Motor neuron (in vitro differentiated cells): ENCODE data around the gene CFAP52. TPM values are rescaled to one million over a fixed set of nuclear protein-coding genes. Genes with fewer than 3 reads are reported as not detected.
"Not testable (repeated sequence)": the region's sequence is repeated elsewhere in the genome, so short reads cannot be mapped to it uniquely, and the experiment has no call there.

Experiments
- ATAC-seq, 8 experiments: fragments of 200-7000 bp; cut with Tn5 transposase; replicated peaks in 6 of 8; 2 replicates each; pipeline ENCODE4 v1.8.0; 2021; ENCODE audit warnings: mild to moderate bottlenecking in 8 of 8, moderate library complexity in 8 of 8
- H3K27ac ChIP-seq, 2 donors: fragments of 250-450 bp; sonication (Bioruptor Pico); 2 replicates each; pipeline ENCODE4 v1.9.0; 2021; ENCODE audit warnings: antibody characterized with exemption in 2 of 2, mild to moderate bottlenecking in 2 of 2, moderate library complexity in 1 of 2
- H3K4me1 ChIP-seq, 2 donors: fragments of 250-450 bp; sonication (Bioruptor Pico); replicated peaks in 1 of 2; 2 replicates each; pipeline ENCODE4 v1.6.1; 2021; ENCODE audit warnings: antibody characterized with exemption in 2 of 2, mild to moderate bottlenecking in 2 of 2, moderate library complexity in 1 of 2
- H3K4me3 ChIP-seq, 5 donors: fragments of 250-450 bp; sonication (Bioruptor Pico); 2 replicates each; pipeline ENCODE4 v1.9.0; 2021; ENCODE audit warnings: antibody characterized with exemption in 5 of 5, mild to moderate bottlenecking in 5 of 5, moderate library complexity in 4 of 5
- WGBS, 10 experiments: fragments of 450-650 bp; shearing (Covaris generic); methylation state at CpG; one replicate each; pipeline ENCODE4 v1.0.0; 2022; 5-methylcytosine and 5-hydroxymethylcytosine counted together
- in situ Hi-C, 9 experiments: fragments of 400-800 bp; cut with MboI; loops; one replicate each; pipeline ENCODE4 v1.15.0; 2021; ENCODE audit warnings: low sequenced_read_pairs in 9 of 9, low pct_unique_long_range_greater_than_20kb in 2 of 9; ENCODE audit not compliant: unreplicated experiment in 9 of 9
- total RNA-seq, 8 experiments: library from RNA; unstranded; fragments of 300-600 nt; gene quantifications; 2 replicates each; pipeline versions ENCODE4 v1.2.3 to v1.2.4, GENCODE V29; 2022

Gene CFAP52
- total RNA-seq, 8 experiments from 2014 or later, result 0.15 to 62.3 (median 0.71) TPM

DNA sequence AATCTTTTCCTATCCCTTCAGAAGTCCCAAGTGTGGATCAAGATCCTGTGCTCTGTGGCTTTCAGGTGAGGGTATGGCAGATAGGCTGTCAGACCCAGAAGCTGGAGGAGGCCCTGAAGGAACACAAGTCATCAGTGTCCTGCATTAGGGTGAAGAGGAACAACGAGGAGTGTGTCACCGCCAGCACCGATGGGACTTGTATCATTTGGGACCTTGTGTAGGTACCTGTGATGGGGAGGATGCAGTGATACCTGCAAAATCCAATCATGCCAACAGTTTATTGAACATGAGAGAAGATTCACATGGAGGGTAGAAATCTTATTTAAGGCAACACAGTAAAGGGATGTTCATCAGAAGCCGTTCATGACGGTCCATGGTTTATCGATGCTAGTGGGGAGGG is 58.9 kb downstream of the CFAP52 start:
- WGBS, 10 experiments, result 29 to 100% (median 94%) methylated on average over 1 to 6 of the region's 6 CpGs; no CpG with 5 or more reads in 1 of the 10 experiments
- Histone ChIP-seq H3K27ac (no peak overlapping the region), H3K4me3 (no peak overlapping the region), H3K4me1 (no peaks in the 10 kb centered on the region)
- ATAC-seq, result no peak
- in situ Hi-C loops, result no loop called here

DNA sequence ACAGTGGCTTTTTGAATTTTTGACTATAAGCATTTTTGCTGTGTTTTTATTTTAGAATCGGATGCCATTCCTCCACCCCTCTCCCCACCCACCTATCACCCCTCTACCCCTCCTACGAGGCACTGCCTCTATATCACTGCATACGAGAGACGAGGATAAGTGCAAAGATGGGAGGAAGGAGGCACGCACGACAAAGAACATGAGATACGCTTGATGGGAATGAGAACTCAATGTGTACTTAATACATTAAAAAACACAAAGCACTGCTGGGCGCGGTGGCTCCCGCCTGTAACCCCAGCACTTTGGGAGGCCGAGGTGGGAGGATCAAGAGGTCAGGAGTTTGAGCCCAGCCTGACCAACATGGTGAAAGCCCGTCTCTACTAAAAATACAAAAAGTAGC is 60.1 kb downstream of the CFAP52 start:
- in situ Hi-C loops, result no loop called here
- ATAC-seq, result no peak
- no peaks in the 10 kb centered on the region for H3K4me1 ChIP-seq
- H3K4me3 ChIP-seq, result no peak overlapping the region
- no peak overlapping the region for H3K27ac ChIP-seq
- WGBS, 10 experiments, result 70 to 100% (median 86%) methylated on average over 1 to 4 of the region's 12 CpGs; no CpG with 5 or more reads in 5 of the 10 experiments

DNA sequence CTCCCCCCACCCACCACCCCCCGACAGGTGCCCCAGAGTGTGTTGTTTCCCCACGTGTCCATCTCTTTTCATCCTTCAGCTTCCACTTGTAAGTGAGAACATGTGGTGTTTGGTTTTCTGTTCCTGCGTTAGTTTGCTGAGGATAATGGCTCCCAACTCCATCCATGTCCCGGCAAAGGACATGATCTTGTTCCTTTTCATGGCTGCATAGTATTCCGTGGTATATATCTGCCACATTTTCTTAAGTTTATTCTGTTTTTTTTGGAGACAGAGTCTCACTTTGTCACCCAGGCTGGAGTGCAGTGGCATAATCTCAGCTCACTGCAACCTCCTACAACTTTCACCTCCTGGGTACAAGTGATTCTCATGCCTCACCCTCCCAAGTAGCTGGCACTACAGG is 63.9 kb downstream of the CFAP52 start:
- H3K27ac ChIP-seq, H3K4me3 ChIP-seq, H3K4me1 ChIP-seq, in situ Hi-C loops, ATAC-seq: not testable (repeated sequence)
- WGBS, 10 experiments, result 20 to 100% (median 100%) methylated on average over 1 to 5 of the region's 5 CpGs; no CpG with 5 or more reads in 4 of the 10 experiments

DNA sequence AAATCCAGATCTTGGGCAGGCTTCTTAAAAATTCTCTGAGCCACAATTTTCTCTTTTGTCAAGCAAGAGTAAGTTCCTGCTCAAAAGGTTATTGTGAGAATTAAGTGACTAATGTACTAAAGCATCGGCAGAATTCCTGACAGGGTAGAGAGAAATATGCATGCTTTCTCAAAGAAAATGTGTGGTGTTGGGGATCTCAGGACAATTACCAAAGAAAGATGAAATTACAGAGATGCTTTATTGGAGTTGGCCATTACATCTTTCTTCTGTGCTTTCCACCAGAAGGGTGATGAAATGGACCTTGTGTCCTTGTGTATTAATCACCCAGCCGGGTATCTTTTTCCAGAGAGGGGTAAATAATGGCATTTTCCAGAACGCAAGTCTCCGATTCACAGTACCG is 67.2 kb downstream of the CFAP52 start:
- 57 to 100% (median 77%) methylated on average over 1 to 5 of the region's 5 CpGs for WGBS, 10 experiments
- no peak overlapping the region for H3K27ac ChIP-seq
- in situ Hi-C loops, result no loop called here

DNA sequence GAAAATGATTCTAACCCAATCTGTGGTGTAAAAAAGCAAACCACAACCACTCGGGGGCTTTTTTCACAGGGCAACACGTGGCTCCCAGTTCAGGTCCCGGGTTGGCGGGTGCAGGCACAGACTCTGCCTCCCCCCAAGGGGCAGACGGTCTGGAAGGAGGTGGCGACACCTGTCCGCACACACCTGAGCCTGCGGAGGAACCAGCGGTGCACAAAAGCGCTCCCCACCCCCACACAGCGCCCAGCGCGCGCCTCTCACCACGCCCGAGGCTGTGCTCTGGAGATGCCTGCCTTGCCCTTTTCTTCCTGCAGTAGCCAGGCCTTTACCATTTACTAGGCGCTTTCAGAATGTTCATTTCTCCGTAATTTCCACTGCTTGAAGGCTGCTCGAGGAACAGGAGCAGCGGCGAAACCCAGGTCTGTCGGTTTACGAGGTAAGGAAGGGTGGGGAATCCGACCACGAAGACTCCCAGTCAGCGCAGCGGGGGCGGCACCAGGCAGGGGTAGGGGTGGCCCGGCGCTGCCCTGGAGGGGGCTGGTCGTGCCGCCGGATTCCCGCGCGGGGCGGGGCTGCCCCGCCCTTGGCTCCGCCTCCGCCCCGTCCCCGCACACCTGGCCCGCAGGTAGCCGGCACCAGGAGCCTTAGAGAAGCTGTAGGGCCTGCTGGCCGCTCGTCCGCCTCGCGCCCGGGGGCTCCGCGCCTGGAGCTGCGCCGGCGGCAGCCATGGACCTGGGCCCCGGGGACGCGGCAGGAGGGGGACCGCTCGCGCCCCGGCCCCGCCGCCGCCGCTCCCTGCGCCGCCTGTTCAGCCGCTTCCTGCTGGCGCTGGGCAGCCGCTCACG is 68.7 kb downstream of the CFAP52 start, which contains the start of gene USP43:
Gene USP43 (plus strand): TSS at position 608 of the 842 bp plus-strand sequence. CDS start 116 bp downstream, at position 724.
- H3K4me3 ChIP-seq, result peak within 1 kb of the TSS; percentile 56 to 68 (median 66)
- WGBS, 10 experiments, result 0 to 5% (median 3%) methylated on average over 5 to 17 of the region's 72 CpGs; no CpG with 5 or more reads in 5 of the 10 experiments
- in situ Hi-C loops, result no loop called here
- peaks cover 10 to 18% of the 10 kb centered on the region in 2 donors for H3K4me1 ChIP-seq
- peak within 1 kb of the TSS in 1 of 2 donors; percentile 28 for H3K27ac ChIP-seq
- peak; percentile 59 to 73 (median 67) for ATAC-seq

More for the DNA sequence above, 67.2 kb downstream of the CFAP52 start:
- Histone ChIP-seq H3K4me1 (peaks cover 10 to 18% of the 10 kb centered on the region in 2 donors), H3K4me3 (no peak overlapping the region)
- no peak for ATAC-seq

DNA sequence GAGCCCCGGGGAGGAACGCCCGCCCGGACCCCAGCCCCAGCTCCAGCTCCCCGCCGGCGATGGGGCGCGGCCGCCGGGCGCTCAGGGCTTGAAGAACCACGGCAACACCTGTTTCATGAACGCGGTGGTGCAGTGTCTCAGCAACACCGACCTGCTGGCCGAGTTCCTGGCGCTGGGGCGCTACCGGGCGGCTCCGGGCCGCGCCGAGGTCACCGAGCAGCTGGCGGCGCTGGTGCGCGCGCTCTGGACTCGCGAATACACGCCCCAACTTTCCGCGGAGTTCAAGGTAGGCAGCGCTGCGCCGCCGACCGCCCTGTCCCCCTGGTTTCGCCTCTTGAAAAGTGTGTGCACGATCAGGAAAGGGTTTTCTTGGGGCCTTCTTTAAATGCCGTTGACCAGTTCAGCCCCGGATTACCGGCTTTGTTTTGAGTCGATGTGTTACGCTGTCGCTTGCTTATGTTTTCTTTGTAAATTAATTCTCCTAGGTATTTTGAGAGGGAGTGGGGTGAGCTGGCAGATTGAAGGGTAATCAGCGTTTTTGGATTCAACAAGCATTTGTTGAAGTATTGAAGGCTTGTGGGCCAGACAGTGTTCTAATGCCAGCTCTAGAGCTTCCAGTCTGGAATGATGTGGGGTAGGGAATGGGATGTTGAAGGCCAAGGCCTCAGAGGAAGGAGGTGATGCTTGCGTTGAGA is 69.6 kb downstream of the CFAP52 start:
- in situ Hi-C loops, result no loop called here
- WGBS, 10 experiments, result 0 to 32% (median 6%) methylated on average over 1 to 15 of the region's 51 CpGs; no CpG with 5 or more reads in 2 of the 10 experiments
- peak; percentile 60 to 73 (median 70) for ATAC-seq
- H3K4me3 ChIP-seq, result peak overlapping the region; percentile 56 to 68 (median 66)
- peaks cover 10 to 18% of the 10 kb centered on the region in 2 donors for H3K4me1 ChIP-seq
- peak overlapping the region in 1 of 2 donors; percentile 28 for H3K27ac ChIP-seq

DNA sequence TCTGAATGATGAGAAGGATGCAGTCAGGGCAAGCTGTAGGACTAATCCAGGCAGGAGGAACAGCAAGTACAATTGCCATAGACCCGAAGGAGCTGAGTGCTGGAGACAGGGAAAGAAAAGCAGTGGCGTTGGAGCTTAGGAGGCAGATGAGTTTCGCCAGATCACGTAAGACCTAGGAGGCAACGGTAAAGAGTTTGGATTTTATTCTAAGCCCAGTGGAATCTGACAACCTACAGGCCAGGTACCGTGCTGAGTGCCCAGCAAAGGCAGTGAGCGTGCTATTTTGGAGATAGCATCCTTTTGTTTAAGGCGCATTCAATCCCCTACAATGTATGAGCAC is 70.1 kb downstream of the CFAP52 start:
- H3K4me3 ChIP-seq, result peak overlapping the region; percentile 56 to 68 (median 66)
- peaks cover 10 to 18% of the 10 kb centered on the region in 2 donors for H3K4me1 ChIP-seq
- ATAC-seq, result no peak
- no peak overlapping the region for H3K27ac ChIP-seq
- in situ Hi-C loops, result no loop called here
- WGBS, 10 experiments, result 37 to 88% (median 49%) methylated on average over 2 to 8 of the region's 8 CpGs; no CpG with 5 or more reads in 2 of the 10 experiments

DNA sequence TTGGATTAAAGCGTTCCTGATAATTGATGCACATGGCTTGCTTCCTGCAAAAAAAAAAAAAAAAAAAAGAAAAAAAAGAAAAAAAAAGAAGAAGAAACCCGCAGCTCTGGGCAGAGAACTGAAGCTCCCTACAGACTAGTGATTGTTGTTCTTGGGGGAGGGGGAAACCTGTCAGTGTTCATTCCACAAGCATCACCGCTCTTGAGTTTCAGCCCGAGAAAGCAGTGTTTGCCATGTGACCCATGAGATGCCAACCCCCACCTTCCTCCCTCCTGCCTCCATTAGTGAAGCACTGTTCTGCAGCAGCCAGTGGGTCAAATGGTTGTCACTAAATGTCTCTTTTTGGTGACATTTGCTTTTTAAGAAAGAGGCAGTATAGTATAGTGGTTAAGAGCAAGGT is 70.6 kb downstream of the CFAP52 start:
- WGBS, 10 experiments, result 19 to 75% (median 34%) methylated on average over 1 to 4 of the region's 4 CpGs; no CpG with 5 or more reads in 2 of the 10 experiments
- no peak for ATAC-seq

DNA sequence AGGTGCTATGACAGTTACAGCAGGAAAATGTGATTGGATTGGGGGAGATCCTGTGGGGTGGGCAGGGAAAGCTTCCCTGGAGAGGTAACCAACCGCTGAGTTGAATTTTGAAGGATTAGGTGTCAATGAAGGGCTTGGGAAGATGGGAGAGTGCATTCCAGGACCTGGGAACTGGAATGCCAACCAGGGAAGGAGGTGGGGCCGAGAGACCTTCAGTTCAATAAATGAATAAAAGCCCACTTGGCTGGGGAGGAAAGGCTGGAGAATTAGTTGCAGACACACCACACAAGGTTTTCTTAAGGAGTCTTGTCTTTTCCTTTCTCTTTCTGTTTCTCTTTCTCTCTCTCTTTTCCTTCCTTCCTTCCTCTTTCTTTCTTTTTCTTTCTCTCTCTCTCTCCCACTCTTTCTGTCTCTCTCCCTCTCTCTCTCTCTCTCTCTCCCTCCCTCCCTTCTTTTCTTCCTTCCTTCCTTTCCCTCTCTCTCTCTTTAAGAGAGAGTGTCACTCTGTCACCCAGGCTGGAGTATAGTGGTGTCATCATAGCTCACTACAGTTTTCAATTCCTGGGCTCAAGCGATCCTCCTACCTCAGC is 72.2 kb downstream of the CFAP52 start:
- H3K4me3 ChIP-seq, result no peak overlapping the region
- 40 to 100% (median 76%) methylated on average over 1 to 3 of the region's 3 CpGs; no CpG with 5 or more reads in 1 of the 10 experiments for WGBS, 10 experiments
- H3K27ac ChIP-seq, result no peak overlapping the region
- ATAC-seq, result no peak
- H3K4me1 ChIP-seq, result peaks cover 10 to 18% of the 10 kb centered on the region in 2 donors
- in situ Hi-C loops, result no loop called here

More for the DNA sequence above, 70.6 kb downstream of the CFAP52 start:
- in situ Hi-C loops, result no loop called here
- H3K27ac ChIP-seq, result no peak overlapping the region
- H3K4me1 ChIP-seq, result peaks cover 10 to 18% of the 10 kb centered on the region in 2 donors
- peak overlapping the region in 2 of 5 donors; percentile 65 to 66 for H3K4me3 ChIP-seq

DNA sequence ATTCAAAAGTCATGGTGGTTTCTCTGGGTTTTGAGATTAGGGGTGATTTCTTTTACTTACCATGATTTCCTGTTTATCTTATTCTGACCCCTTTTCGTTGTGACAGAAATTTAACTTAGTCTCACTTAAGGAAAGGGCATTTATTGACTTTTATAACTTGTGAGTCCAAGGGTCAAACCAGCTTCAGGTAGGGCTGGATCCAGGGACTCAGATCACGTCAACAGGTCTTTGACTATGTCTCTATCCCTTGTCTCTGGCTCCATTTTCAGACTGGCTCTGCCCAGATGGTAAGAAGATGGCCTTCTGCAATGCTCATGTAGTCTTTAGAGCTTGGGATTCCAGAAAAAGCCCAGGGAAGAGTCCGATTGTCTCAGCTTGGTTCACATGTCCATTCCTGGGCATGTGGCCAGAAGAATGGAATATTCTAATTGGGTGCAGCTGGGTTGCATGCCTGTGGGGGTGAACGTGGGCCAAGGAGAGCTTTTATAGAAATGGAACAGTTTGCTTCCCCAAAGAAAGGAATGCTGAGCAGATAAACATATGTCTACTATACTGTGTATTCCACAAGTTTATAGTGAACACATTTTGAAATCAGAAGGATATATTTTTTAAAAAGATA is 82.3 kb downstream of the CFAP52 start:
- no peaks in the 10 kb centered on the region for H3K4me1 ChIP-seq
- WGBS, 10 experiments, result 13 to 83% (median 39%) methylated on average over 1 to 3 of the region's 4 CpGs; no CpG with 5 or more reads in 1 of the 10 experiments
- in situ Hi-C loops, result no loop called here
- H3K4me3 ChIP-seq, result no peak overlapping the region
- H3K27ac ChIP-seq, result no peak overlapping the region
- ATAC-seq, result peak in 3 of 8 experiments; percentile 99 to 100 (median 100)

DNA sequence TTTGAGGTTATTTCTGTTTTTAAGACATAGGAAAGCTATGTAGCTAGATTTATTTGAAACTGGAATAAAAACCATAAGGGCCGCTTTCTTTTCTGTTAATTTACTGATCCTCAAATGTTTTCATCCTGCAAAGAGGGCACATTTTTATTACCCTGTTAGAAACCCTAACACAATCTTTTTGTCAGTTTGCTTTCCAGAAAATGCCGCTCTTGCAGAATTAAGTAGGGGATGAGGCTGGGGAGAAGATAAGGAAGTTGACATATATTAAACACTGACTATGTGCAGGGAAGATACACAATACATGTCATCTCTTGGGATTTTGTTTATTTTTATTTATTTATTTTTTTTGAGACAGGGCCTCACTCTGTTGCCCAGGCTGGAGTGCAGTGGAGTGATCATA is 84.6 kb downstream of the CFAP52 start:
- ATAC-seq, result no peak
- in situ Hi-C loops, result no loop called here
- 50 to 100% (median 91%) methylated on average over 1 to 2 of the region's 2 CpGs for WGBS, 10 experiments
- Histone ChIP-seq H3K27ac (no peak overlapping the region), H3K4me3 (no peak overlapping the region), H3K4me1 (no peaks in the 10 kb centered on the region)

DNA sequence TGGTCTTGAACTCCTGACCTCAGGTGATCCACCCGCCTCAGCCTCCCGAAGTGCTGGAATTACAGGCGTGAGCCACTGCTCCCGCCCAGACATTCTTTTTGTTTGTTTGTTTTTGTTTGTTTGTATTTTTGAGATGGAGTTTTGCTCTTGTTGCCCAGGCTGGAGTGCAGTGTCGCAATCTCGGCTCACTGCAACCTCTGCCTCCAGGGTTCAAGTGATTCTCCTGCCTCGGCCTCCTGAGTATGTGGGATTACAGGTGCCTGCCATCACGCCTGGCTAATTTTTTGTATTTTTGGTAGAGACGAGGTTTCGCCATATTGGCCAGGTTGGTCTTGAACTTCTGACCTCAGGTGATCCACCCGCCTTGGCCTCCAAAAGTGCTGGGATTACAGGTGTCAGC is 87.1 kb downstream of the CFAP52 start:
- ATAC-seq, H3K4me1 ChIP-seq, in situ Hi-C loops, H3K27ac ChIP-seq, H3K4me3 ChIP-seq: not testable (repeated sequence)
- WGBS, 10 experiments, result 51 to 100% (median 92%) methylated on average over 1 to 8 of the region's 11 CpGs; no CpG with 5 or more reads in 3 of the 10 experiments
